K562 (cell line): ENCODE data around the gene FAM110D. TPM values are rescaled to one million over a fixed set of nuclear protein-coding genes. Genes with fewer than 3 reads are reported as not detected.
A peak's percentile ranks its signal among the peaks of the same experiment; 100 is the strongest.

Source experiments
- ELK1 ChIP-seq: sonication (generic); formaldehyde crosslinking; IDR thresholded peaks from 2 replicates; pipeline ENCODE4 v1.8.1; 2022; ENCODE audit warnings: missing genetic modification reagents
- ILF3 ChIP-seq: fragments of 450-650 bp; IDR thresholded peaks from 2 replicates; pipeline ENCODE4 v1.6.1; 2018; ENCODE audit warnings: antibody characterized with exemption, mild to moderate bottlenecking, moderate library complexity, borderline replicate concordance
- MEF2D ChIP-seq: conservative IDR thresholded peaks from 2 replicates; pipeline ENCODE4 v1.6.1; 2016; ENCODE audit warnings: low read depth, missing genetic modification characterization, missing compliant biosample characterization
- NFIC ChIP-seq: fragments of 450-650 bp; IDR thresholded peaks from 2 replicates; pipeline ENCODE4 v1.6.1; 2017; ENCODE audit warnings: mild to moderate bottlenecking, inconsistent platforms
- NR3C1 ChIP-seq: sonication (generic); formaldehyde crosslinking; IDR thresholded peaks from 2 replicates; pipeline ENCODE4 v1.8.1; 2022; ENCODE audit warnings: missing genetic modification reagents
- OTX1 ChIP-seq: fragments of 450-650 bp; formaldehyde crosslinking; IDR thresholded peaks from 2 replicates; pipeline ENCODE4 v1.4.0; 2022; ENCODE audit warnings: mild to moderate bottlenecking
- SRSF7 ChIP-seq: fragments of 200-400 bp; formaldehyde crosslinking; optimal IDR thresholded peaks from 2 replicates; pipeline ENCODE3; 2017; ENCODE audit warnings: mild to moderate bottlenecking, low read depth, low read length
- TRIM28 ChIP-seq: fragments of 450-650 bp; IDR thresholded peaks from 2 replicates; pipeline ENCODE4 v1.6.1; 2017
- YBX1 ChIP-seq: fragments of 450-650 bp; IDR thresholded peaks from 2 replicates; pipeline ENCODE4 v1.7.1; 2016; ENCODE audit warnings: mild to moderate bottlenecking
- ZNF197 ChIP-seq: fragments of 200-800 bp; sonication (Bioruptor generic); IDR thresholded peaks from 2 replicates; pipeline ENCODE4 v1.6.1; 2016; ENCODE audit warnings: low read depth, missing genetic modification characterization, missing compliant biosample characterization
- ZNF212 ChIP-seq: fragments of 450-650 bp; formaldehyde crosslinking; IDR thresholded peaks from 2 replicates; pipeline ENCODE4 v1.4.0; 2020; ENCODE audit warnings: mild to moderate bottlenecking
- ZNF41 ChIP-seq: fragments of 250-450 bp; sonication (Bioruptor Pico); conservative IDR thresholded peaks from 2 replicates; pipeline ENCODE4 v1.4.0; 2020; ENCODE audit warnings: mild to moderate bottlenecking
- polyA plus RNA-seq, 8 experiments: library from polyadenylated mRNA; depleted of rRNA in 4 of 8; stranded (reverse) in 5 of 8; unstranded in 3 of 8; fragments of >200 nt; fragmentation: Nextera tagmentation in 2 of 8; fragmentation: Illumina TruSeq in 1 of 8; extraction: Ambion mirVana in 2 of 8; extraction: Trizol in 1 of 8; gene quantifications; 2 replicates each; pipeline versions ENCODE4 v1.2.1 to v1.2.3, GENCODE V29; 2011 to 2014; ENCODE audit warnings: inconsistent platforms in 1 of 8, missing spikeins in 1 of 8
- total RNA-seq, 7 experiments: library from RNA; depleted of rRNA in 6 of 7; stranded (reverse); fragments of >200 nt in 6 of 7; fragmentation: Illumina TruSeq in 2 of 7; extraction: Trizol in 2 of 7; gene quantifications; 2 replicates each; pipeline versions ENCODE4 v1.2.1 to v1.2.3, GENCODE V29; 2011 to 2021; ENCODE audit warnings: low replicate concordance in 1 of 7
- TF ChIP-seq, protein P1 (sequence below): fragments of 450-650 bp; IDR thresholded peaks from 2 replicates; pipeline ENCODE4 v1.6.1; 2016; ENCODE audit warnings: low read depth
- TF ChIP-seq, protein P2 (sequence below): fragments of 450-650 bp; formaldehyde crosslinking; IDR thresholded peaks from 2 replicates; pipeline ENCODE4 v1.4.0; 2022; ENCODE audit warnings: missing genetic modification characterization
- TF ChIP-seq, protein P3 (sequence below): sonication (generic); formaldehyde crosslinking; IDR thresholded peaks from 2 replicates; pipeline ENCODE4 v1.8.1; 2023; ENCODE audit warnings: mild to moderate bottlenecking, missing genetic modification reagents

FAM110D gene
- total and polyA plus RNA-seq, 9 of the 15 experiments (the other 6 are each of a cell fraction or from before 2014, with no cell fraction given), result 0.04 to 1.1 (median 0.33) TPM

- TF ChIP-seq, protein P1, sequence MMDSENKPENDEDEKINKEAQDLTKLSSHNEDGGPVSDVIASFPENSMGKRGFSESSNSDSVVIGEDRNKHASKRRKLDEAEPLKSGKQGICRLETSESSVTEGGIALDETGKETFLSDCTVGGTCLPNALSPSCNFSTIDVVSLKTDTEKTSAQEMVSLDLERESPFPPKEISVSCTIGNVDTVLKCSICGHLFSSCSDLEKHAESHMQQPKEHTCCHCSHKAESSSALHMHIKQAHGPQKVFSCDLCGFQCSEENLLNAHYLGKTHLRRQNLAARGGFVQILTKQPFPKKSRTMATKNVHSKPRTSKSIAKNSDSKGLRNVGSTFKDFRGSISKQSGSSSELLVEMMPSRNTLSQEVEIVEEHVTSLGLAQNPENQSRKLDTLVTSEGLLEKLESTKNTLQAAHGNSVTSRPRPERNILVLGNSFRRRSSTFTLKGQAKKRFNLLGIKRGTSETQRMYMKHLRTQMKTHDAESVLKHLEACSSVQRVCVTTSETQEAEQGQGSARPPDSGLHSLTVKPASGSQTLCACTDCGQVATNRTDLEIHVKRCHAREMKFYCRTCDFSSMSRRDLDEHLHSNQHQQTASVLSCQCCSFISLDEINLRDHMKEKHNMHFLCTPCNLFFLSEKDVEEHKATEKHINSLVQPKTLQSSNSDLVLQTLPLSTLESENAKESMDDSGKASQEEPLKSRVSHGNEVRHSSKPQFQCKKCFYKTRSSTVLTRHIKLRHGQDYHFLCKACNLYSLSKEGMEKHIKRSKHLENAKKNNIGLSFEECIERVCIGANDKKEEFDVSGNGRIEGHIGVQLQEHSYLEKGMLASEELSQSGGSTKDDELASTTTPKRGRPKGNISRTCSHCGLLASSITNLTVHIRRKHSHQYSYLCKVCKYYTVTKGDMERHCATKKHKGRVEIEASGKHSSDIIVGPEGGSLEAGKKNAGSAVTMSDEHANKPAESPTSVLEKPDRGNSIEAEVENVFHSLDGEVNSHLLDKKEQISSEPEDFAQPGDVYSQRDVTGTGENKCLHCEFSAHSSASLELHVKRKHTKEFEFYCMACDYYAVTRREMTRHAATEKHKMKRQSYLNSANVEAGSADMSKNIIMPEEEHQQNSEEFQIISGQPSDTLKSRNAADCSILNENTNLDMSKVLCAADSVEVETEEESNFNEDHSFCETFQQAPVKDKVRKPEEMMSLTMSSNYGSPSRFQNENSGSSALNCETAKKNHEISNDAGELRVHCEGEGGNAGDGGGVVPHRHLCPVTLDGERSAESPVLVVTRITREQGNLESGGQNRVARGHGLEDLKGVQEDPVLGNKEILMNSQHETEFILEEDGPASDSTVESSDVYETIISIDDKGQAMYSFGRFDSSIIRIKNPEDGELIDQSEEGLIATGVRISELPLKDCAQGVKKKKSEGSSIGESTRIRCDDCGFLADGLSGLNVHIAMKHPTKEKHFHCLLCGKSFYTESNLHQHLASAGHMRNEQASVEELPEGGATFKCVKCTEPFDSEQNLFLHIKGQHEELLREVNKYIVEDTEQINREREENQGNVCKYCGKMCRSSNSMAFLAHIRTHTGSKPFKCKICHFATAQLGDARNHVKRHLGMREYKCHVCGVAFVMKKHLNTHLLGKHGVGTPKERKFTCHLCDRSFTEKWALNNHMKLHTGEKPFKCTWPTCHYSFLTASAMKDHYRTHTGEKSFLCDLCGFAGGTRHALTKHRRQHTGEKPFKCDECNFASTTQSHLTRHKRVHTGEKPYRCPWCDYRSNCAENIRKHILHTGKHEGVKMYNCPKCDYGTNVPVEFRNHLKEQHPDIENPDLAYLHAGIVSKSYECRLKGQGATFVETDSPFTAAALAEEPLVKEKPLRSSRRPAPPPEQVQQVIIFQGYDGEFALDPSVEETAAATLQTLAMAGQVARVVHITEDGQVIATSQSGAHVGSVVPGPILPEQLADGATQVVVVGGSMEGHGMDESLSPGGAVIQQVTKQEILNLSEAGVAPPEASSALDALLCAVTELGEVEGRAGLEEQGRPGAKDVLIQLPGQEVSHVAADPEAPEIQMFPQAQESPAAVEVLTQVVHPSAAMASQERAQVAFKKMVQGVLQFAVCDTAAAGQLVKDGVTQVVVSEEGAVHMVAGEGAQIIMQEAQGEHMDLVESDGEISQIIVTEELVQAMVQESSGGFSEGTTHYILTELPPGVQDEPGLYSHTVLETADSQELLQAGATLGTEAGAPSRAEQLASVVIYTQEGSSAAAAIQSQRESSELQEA, result no peak
- no peak; the same call in 1 of the 2 replicates for TF ChIP-seq MEF2D (tag)
- no peak for TF ChIP-seq SRSF7
- TF ChIP-seq, protein P2, sequence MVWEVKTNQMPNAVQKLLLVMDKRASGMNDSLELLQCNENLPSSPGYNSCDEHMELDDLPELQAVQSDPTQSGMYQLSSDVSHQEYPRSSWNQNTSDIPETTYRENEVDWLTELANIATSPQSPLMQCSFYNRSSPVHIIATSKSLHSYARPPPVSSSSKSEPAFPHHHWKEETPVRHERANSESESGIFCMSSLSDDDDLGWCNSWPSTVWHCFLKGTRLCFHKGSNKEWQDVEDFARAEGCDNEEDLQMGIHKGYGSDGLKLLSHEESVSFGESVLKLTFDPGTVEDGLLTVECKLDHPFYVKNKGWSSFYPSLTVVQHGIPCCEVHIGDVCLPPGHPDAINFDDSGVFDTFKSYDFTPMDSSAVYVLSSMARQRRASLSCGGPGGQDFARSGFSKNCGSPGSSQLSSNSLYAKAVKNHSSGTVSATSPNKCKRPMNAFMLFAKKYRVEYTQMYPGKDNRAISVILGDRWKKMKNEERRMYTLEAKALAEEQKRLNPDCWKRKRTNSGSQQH (CRISPR knock-in tag), result peak; percentile 7; the same call in 1 of the 2 replicates
- TF ChIP-seq ELK1 (CRISPR knock-in tag), result no peak
- no peak for TF ChIP-seq ILF3
- TF ChIP-seq, protein P3, sequence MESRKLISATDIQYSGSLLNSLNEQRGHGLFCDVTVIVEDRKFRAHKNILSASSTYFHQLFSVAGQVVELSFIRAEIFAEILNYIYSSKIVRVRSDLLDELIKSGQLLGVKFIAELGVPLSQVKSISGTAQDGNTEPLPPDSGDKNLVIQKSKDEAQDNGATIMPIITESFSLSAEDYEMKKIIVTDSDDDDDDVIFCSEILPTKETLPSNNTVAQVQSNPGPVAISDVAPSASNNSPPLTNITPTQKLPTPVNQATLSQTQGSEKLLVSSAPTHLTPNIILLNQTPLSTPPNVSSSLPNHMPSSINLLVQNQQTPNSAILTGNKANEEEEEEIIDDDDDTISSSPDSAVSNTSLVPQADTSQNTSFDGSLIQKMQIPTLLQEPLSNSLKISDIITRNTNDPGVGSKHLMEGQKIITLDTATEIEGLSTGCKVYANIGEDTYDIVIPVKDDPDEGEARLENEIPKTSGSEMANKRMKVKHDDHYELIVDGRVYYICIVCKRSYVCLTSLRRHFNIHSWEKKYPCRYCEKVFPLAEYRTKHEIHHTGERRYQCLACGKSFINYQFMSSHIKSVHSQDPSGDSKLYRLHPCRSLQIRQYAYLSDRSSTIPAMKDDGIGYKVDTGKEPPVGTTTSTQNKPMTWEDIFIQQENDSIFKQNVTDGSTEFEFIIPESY (CRISPR knock-in tag), result no peak
- peak; percentile 46; the same call in 1 of the 2 replicates for TF ChIP-seq ZNF41
- 0 out of 2 replicates have a peak, but pooled peaks have one; percentile 26 for TF ChIP-seq NFIC
- no peak for TF ChIP-seq NR3C1 (CRISPR knock-in tag)
- no peak for TF ChIP-seq TRIM28
- TF ChIP-seq OTX1 (CRISPR knock-in tag), result no peak
- TF ChIP-seq ZNF197, result 0 out of 2 replicates have a peak, but pooled peaks have one; percentile 19
- TF ChIP-seq ZNF212 (CRISPR knock-in tag), result no peak
- TF ChIP-seq YBX1, result no peak
These were observed 31.4 kb upstream of the FAM110D start (continued) for GRCh38 chr1:26127235-26128163.
